Skin epidermis (tissue), 12 donors: ENCODE results near the gene MRPL9.

Experiments
- H3K27ac ChIP-seq, 21 experiments: fragments of 200-600 bp; sonication (generic) in 11 of 21; one replicate each; pipeline ENCODE4 v1.5.0; 2020; ENCODE audit warnings: mild to moderate bottlenecking in 3 of 21, inconsistent platforms in 2 of 21, moderate library complexity in 2 of 21
- H3K4me3 ChIP-seq, 7 experiments: fragments of 200-600 bp; sonication (generic) in 2 of 7; one replicate each; pipeline ENCODE4 v1.5.0; 2020; ENCODE audit warnings: inconsistent platforms in 2 of 7, mild to moderate bottlenecking in 2 of 7, moderate library complexity in 1 of 7

MRPL9 gene

DNA sequence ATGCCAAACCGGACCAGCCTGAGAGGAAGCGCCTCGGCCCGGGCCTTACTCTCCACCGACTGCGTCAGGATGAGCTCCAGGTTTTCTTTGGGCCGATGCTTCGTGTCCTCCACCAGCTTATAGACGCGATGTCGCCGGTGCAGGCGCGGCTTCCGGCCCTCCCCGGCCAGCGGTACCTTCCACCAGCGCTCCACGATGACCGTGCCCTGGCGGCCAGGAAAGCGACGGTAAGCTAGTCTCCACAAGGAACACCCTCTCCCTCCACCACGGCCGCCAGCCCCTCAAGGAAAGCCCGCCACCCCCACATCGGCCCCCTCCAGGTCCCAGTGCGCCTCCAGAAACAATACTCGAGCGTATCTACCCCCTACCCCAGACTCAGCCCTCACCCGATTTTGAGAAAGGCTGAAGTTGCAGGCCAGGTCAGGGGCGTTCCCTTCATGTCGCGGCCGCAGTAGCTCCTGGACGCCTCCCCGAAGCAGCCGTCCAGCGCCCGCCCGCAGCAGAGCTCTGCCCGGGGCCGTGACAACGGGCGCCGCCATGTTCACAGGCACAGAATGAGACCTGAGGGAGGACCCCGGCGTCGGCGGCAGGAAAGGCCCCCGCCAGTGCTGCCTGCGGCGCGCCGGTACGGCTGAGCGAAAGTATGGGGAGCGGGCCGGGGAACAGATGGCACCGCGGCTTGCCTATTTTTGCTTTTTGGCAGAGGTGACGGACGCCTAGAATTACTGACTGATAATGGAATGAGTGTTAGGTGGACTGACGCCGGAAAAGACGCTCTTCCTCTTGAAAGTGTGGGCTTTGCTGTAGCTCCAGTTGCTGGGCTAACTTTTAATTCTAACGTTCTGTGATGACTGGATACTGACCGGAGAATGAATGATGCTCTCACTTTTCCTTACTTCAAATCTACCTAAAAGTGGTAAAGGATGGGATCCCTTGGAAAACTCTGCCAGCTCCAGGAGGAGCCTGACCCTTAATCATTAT, at the start of gene MRPL9:
TSS of gene MRPL9 (minus strand) at position 556 of the 981 bp plus-strand sequence. CDS start at position 539, 17 bp downstream.
- Histone ChIP-seq H3K4me3 (peak within 1 kb of the TSS; percentile 83 to 93 (median 90)), H3K27ac (peak within 1 kb of the TSS; percentile 39 to 95 (median 88))

- Histone ChIP-seq H3K4me3 (no peak overlapping the region), H3K27ac (no peak overlapping the region)
Observed at GRCh38 chr1:151811181-151811580, 47.9 kb upstream of the MRPL9 start.

DNA sequence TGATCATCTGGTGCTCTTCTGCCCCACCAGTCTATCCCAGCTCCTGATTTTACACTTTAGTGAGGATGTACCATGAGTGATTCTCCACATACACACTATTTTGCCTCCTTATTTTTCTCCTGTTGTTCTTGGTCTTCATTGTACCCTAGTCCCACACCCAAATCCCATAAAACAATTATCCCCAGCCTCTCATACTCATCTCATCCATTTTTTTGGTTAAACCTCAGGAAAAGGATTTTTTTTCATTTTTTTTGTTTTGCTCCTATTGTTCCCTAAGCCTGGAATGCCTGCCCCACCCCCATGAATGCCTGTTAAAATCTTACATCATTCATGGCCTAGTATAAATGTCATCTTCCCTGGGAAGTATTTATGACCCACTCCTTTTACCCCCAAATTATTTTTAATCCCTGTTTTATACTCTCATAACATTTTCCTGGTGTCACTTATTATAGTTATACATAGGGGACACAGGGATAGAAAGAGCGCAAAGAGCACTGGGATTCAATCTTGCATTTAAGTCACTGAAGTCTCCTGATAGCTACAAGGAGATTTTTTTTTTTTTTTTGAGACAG, 46.8 kb upstream of the MRPL9 start:
- H3K4me3 ChIP-seq: no peak overlapping the region
- no peak overlapping the region for H3K27ac ChIP-seq

DNA sequence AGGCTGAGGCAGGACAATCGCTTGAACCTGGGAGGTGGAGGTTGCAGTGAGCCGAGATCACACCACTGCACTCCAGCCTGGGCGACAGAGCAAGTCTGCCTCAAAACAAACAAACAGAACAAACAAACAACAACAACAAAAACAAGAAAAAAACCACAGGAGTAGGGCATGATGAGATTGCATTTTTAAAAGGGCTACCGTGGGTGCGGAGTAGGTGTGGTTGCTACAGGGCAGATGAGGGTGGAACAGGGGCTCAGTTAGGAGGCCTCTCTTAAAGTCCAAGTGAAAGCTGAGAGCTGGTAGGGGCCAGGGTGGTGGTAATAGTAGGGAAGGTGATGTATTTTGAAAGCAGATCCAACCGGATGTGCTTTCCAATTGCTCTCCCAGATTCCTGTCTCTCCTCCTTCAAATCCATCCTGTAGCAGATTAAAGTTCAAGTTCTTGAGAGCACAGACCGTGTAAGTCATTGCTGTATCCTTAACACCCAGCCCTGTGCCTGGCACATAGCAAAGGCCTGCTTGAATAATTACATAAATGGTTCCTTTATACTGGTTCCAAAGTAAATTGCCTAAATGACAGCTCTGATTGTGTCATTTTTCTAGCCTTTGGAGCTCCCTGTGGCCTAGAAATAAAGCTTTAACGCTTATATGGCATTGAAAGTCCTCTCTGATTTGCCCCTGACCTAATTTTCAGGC, 46.1 kb upstream of the MRPL9 start:
- H3K4me3 ChIP-seq: no peak overlapping the region
- H3K27ac ChIP-seq: no peak overlapping the region

GRCh38 chr1:151807766-151808165, 44.5 kb upstream of the MRPL9 start:
- H3K4me3 ChIP-seq: no peak overlapping the region
- no peak overlapping the region for H3K27ac ChIP-seq

DNA sequence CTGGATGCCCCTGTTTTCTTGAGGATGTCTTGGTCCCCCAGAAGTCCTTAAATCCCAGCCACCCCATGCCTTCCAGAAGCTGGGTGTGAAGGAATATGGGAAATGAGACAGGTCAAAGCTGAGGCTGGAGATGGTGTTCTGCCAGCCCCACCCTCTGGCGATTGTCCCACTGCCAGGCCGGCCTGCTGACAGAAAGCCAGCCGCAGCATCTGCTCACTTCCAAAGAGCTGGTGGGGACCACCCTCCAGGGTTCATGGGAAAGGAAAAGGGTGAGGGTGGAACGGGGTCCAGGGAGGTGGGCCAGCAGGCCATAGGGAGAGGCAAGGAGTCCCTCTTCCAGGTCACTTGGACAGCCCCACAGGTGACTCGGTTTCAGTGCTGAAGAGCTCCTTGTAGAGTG, 43.8 kb upstream of the MRPL9 start:
- no peak overlapping the region for H3K27ac ChIP-seq
- no peak overlapping the region for H3K4me3 ChIP-seq

DNA sequence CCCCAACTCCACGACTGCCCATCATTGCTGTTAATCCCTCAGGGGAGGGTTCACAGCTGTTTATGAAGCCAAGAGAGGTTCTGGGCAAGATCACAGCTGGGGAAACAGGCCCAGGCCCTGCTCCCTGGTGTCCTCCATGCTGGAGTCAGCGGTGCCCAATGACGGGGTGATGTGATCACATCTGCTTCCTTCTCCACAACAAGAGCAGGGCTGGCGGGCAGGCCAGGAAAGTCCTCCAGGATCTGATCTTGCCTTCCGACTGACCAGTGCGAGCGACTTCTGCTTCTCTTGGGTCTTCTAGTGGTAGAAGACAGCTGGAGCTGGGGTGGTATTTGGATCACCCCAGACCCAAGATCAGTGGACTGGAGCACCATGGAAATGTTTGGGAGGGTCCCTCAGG, 42.9 kb upstream of the MRPL9 start:
- Histone ChIP-seq H3K4me3 (no peak overlapping the region), H3K27ac (no peak overlapping the region)

DNA sequence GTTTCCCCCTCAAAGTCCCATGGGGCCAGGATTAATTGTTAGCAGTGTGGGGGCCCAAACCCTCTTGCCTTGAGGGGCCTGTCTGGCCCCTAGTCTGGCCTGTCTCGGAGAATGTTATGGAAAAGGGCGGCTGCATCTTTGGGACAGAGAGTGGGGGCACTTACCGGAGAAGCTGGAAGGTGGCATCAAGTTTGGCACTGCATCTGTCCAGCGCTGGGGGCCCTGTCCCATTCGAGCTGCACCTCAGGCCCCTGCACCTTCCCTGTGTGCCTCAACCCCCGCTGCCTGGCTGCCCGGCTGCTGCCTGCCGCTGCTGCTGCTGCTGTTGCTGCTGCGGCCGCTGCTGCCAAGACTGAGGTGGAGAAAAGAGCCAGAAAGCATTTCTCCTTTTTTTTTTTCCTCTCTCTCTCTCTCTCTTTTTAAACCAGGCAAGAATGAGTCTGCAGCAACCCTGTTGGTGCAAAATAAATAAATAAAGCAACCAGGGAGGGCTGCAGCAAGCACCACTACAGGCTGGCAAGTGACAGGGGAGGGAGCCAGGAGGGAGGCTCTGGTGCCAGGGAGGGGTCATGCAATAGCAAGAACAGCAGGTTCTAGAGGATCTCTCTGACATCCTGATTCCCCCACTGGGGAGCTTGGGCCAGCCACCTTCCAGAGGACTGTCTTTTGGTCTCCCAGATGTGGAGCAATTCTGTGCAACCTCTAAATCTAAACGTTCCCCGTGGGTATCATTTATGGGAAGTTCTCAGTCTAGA, 41.9 kb upstream of the MRPL9 start, which contains the start of gene LINGO4:
TSS of gene LINGO4 (minus strand) at position 354 of the 755 bp plus-strand sequence. CDS start 2,715 bp downstream, outside the sequence.
- H3K27ac ChIP-seq: no peak within 1 kb of the TSS
- no peak within 1 kb of the TSS for H3K4me3 ChIP-seq

- Histone ChIP-seq H3K27ac (no peak overlapping the region), H3K4me3 (no peak overlapping the region)
Observed at GRCh38 chr1:151803915-151804314, 40.6 kb upstream of the MRPL9 start.

GRCh38 chr1:151803164-151803563, 39.9 kb upstream of the MRPL9 start:
- no peak overlapping the region for H3K4me3 ChIP-seq
- no peak overlapping the region for H3K27ac ChIP-seq

DNA sequence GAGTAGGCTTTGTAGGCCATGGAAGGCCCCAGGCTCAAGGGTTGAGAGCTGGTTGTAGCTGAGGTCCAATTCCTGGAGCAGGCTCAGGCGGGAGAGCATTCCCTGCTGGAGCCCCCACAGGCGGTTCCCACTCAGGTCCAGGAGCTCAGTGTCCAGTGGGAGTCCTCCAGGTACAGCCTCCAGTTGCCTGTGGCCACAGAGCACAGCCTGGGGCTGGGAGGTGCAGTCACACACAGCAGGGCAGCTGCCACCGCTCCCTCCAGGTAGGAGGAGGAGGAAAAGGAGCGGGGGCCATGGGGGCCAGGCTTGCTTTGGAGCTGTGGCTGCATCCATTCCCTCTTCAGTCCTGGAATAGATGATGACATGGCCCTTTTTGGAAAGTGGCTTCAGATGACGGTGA, 39.1 kb upstream of the MRPL9 start:
- no peak overlapping the region for H3K27ac ChIP-seq
- no peak overlapping the region for H3K4me3 ChIP-seq

GRCh38 chr1:151801846-151802245, 38.5 kb upstream of the MRPL9 start:
- Histone ChIP-seq H3K4me3 (no peak overlapping the region), H3K27ac (no peak overlapping the region)

GRCh38 chr1:151801310-151801820, 38.1 kb upstream of the MRPL9 start:
- Histone ChIP-seq H3K4me3 (no peak overlapping the region), H3K27ac (no peak overlapping the region)

- Histone ChIP-seq H3K27ac (no peak overlapping the region), H3K4me3 (no peak overlapping the region)
Observed at GRCh38 chr1:151800830-151801229, 37.5 kb upstream of the MRPL9 start.

- no peak overlapping the region for H3K4me3 ChIP-seq
- H3K27ac ChIP-seq: no peak overlapping the region
Observed at GRCh38 chr1:151799179-151800022, 36.1 kb upstream of the MRPL9 start.

DNA sequence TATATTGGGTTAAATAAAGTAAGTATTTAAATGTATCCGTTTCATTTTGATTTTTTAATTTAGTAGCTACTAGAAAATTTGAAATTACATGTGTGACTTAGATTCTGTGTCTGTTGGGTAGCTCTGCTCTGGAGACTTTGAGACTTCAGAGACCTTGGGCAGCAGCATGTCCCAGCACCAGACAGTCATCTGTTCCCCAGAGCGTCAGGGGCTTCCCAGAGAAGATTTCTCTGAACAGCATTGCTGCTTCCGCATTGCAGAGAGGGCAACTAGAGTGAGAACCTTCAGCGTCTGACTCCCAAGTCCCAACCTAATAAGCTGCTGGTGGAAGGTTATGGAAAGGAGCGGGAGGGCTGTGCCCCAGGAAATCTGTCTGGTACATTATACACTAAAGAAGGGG, 35.3 kb upstream of the MRPL9 start:
- no peak overlapping the region for H3K4me3 ChIP-seq

DNA sequence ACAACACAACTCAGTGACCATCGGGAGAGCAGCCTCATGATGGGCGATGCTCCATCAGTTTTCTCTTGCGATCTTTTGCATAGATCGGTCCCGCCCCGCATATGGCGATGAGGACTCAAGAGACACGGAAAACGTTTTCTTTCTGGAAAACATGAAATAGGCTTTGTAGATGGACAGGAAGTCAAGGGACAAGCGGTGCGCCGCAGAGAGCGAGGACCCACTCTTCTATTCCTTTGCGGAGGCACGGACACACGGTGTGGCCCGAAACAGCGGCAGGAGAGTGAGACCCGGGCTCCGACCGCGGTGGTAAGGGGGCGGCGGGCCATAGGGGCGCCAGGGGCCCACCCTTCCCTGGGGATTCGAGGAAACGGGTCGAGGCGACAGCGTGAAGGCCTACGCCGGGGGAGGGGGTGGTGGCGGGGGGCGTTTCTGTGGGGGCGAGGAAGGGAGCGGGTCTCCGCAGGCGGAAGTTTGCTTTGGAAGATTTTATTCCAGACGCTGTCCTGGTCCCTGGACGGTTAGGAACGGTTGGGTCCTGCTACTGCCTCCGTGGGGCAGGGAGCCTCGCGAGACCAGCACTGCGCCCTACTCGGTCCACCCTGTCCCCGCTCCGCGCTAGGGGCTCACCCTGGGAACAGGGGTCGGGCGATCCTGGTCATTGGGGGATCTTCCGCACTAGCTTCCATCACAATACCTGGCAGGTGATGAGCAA, 27.8 kb upstream of the MRPL9 start:
- peak overlapping the region in 19 of 21 experiments; percentile 4 to 75 (median 44) for H3K27ac ChIP-seq

More for the DNA sequence above, 35.3 kb upstream of the MRPL9 start:
- no peak overlapping the region for H3K27ac ChIP-seq

More for the DNA sequence above, 27.8 kb upstream of the MRPL9 start:
- H3K4me3 ChIP-seq: peak overlapping the region; percentile 47 to 85 (median 58)
